ENCODE measurements around the gene ATP13A1.

The ATP13A1 gene

DNA sequence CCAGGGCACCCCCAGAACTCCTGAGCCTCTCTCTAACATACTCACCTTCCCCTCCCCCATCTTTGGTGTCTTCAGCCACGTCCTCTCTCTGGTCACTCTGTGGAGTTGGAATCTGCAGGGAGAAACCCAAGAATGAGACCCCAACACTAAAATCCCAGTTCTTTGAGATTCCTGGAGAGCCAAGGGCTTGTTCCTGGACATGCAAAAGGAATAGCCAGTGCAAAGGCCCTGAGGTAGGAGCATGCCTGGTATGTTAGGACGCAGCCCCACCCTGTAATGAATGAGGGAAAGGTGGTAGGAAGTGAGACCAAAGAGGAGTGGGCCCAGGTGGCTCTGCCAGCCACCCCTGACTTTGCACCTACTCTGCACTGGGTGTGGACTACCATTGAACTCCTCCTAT lies 33.0 kb downstream of the ATP13A1 start:
- no peak overlapping the region for H3K4me2 ChIP-seq (ENCODE audit: low read length)
- H2AFZ ChIP-seq (ENCODE audit: low read depth, low read length): no peak overlapping the region
- H3K9ac ChIP-seq (ENCODE audit: low read length): no peak overlapping the region
- 0 out of 2 replicates have a peak, but pooled peaks cover 6% of the 10 kb centered on the region for H4K20me1 ChIP-seq (ENCODE audit: insufficient read depth, low read length)
- no peaks in the 10 kb centered on the region for H3K9me3 ChIP-seq (ENCODE audit: insufficient read depth, low read length)
- no peaks in the 10 kb centered on the region for H3K27me3 ChIP-seq (ENCODE audit: low read depth, low read length)
- no peak overlapping the region for H3K27ac ChIP-seq (ENCODE audit: low read length)
- TF ChIP-seq, protein P1, sequence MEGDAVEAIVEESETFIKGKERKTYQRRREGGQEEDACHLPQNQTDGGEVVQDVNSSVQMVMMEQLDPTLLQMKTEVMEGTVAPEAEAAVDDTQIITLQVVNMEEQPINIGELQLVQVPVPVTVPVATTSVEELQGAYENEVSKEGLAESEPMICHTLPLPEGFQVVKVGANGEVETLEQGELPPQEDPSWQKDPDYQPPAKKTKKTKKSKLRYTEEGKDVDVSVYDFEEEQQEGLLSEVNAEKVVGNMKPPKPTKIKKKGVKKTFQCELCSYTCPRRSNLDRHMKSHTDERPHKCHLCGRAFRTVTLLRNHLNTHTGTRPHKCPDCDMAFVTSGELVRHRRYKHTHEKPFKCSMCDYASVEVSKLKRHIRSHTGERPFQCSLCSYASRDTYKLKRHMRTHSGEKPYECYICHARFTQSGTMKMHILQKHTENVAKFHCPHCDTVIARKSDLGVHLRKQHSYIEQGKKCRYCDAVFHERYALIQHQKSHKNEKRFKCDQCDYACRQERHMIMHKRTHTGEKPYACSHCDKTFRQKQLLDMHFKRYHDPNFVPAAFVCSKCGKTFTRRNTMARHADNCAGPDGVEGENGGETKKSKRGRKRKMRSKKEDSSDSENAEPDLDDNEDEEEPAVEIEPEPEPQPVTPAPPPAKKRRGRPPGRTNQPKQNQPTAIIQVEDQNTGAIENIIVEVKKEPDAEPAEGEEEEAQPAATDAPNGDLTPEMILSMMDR (IDR thresholded peaks at IDR 0.05; ENCODE audit: low read depth, low read length): no peak
- TF ChIP-seq EZH2phosphoT487 (IDR thresholded peaks at IDR 0.05; ENCODE audit: low read depth): no peak
- H3K4me3 ChIP-seq (ENCODE audit: low read length): no peak overlapping the region
- H3K4me1 ChIP-seq (ENCODE audit: low read length): 0 out of 2 replicates have a peak, but pooled peaks cover 5% of the 10 kb centered on the region
- H3K79me2 ChIP-seq (ENCODE audit: low read length): no peaks in the 10 kb centered on the region
- peaks cover 54% of the 10 kb centered on the region for H3K36me3 ChIP-seq (replicated peaks; ENCODE audit: low read depth, low read length)

DNA sequence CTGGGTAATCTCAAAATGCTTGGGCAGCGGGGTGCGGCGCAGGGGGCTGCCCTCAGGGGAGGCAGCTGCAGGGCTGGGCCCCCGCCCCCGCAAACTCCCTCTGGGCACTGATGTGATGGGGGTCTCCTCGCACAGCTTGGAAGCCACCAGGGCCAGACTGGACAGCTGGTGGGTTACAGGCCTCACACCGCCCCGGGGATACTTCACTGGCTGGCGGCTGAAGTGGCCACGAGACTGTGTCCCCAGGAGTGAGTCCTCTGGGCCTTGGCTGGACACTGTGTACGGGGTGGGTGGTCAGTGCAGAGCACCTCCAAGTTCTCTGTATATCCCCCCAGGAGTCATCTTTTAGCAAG lies 33.4 kb downstream of the ATP13A1 start:
- no peak for TF ChIP-seq EZH2phosphoT487 (IDR thresholded peaks at IDR 0.05; ENCODE audit: low read depth)
- TF ChIP-seq, protein P1 (IDR thresholded peaks at IDR 0.05; ENCODE audit: low read depth, low read length): no peak
- Histone ChIP-seq H3K9me3 (ENCODE audit: insufficient read depth, low read length) (no peaks in the 10 kb centered on the region), H3K4me1 (ENCODE audit: low read length) (0 out of 2 replicates have a peak, but pooled peaks cover 5% of the 10 kb centered on the region), H2AFZ (ENCODE audit: low read depth, low read length) (no peak overlapping the region), H3K27me3 (ENCODE audit: low read depth, low read length) (no peaks in the 10 kb centered on the region), H3K4me2 (ENCODE audit: low read length) (no peak overlapping the region), H3K79me2 (ENCODE audit: low read length) (no peaks in the 10 kb centered on the region), H3K27ac (ENCODE audit: low read length) (no peak overlapping the region), H3K9ac (ENCODE audit: low read length) (no peak overlapping the region), H3K4me3 (ENCODE audit: low read length) (no peak overlapping the region), H4K20me1 (ENCODE audit: insufficient read depth, low read length) (0 out of 2 replicates have a peak, but pooled peaks cover 6% of the 10 kb centered on the region), H3K36me3 (replicated peaks; ENCODE audit: low read depth, low read length) (peaks cover 50% of the 10 kb centered on the region)

DNA sequence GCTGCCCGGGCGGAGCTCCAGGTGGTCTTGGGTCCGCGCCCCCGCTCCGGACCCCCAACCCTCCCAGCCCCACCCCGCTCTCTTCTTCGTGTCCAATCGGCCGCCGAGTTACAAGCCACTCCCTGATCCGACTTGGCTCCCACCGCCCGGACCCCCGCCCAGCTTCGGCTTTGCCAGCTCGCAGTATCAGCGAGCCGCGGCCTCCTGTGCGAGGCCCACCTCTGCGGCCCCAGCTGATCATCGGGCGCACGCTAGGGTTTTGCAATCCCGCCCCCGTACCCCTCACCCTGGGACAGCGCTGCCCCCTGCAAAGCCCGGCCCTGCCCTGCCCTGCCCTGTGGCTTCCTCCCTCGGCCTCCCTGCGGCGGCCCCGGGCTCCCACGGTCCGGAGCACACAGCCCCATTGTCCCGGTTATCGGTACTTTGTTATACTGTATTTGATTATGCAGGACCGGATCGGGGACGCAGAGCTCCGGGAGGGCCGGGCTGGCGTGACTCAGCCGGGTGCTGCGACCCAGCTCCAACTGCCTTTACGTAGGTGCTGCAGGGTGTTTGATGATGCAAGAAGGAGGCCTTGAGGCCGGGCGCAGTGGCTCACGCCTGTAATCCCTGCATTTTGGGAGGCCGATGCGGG lies 34.9 kb downstream of the ATP13A1 start:
- H4K20me1 ChIP-seq (ENCODE audit: insufficient read depth, low read length): no peaks in the 10 kb centered on the region
- no peaks in the 10 kb centered on the region for H3K9me3 ChIP-seq (ENCODE audit: insufficient read depth, low read length)
- H3K36me3 ChIP-seq (replicated peaks; ENCODE audit: low read depth, low read length): peaks cover 40% of the 10 kb centered on the region
- peak overlapping the region; percentile 77 for H3K4me3 ChIP-seq (ENCODE audit: low read length)
- H3K79me2 ChIP-seq (ENCODE audit: low read length): no peaks in the 10 kb centered on the region
- peak overlapping the region; percentile 14; the same call in 1 of the 2 replicates for H3K9ac ChIP-seq (ENCODE audit: low read length)
- H3K4me1 ChIP-seq (ENCODE audit: low read length): 0 out of 2 replicates have a peak, but pooled peaks cover 5% of the 10 kb centered on the region
- H2AFZ ChIP-seq (ENCODE audit: low read depth, low read length): no peak overlapping the region
- H3K4me2 ChIP-seq (ENCODE audit: low read length): peak overlapping the region; percentile 55
- H3K27me3 ChIP-seq (ENCODE audit: low read depth, low read length): no peaks in the 10 kb centered on the region
- TF ChIP-seq EZH2phosphoT487 (IDR thresholded peaks at IDR 0.05; ENCODE audit: low read depth): no peak
- TF ChIP-seq, protein P1 (IDR thresholded peaks at IDR 0.05; ENCODE audit: low read depth, low read length): no peak
- H3K27ac ChIP-seq (ENCODE audit: low read length): no peak overlapping the region

DNA sequence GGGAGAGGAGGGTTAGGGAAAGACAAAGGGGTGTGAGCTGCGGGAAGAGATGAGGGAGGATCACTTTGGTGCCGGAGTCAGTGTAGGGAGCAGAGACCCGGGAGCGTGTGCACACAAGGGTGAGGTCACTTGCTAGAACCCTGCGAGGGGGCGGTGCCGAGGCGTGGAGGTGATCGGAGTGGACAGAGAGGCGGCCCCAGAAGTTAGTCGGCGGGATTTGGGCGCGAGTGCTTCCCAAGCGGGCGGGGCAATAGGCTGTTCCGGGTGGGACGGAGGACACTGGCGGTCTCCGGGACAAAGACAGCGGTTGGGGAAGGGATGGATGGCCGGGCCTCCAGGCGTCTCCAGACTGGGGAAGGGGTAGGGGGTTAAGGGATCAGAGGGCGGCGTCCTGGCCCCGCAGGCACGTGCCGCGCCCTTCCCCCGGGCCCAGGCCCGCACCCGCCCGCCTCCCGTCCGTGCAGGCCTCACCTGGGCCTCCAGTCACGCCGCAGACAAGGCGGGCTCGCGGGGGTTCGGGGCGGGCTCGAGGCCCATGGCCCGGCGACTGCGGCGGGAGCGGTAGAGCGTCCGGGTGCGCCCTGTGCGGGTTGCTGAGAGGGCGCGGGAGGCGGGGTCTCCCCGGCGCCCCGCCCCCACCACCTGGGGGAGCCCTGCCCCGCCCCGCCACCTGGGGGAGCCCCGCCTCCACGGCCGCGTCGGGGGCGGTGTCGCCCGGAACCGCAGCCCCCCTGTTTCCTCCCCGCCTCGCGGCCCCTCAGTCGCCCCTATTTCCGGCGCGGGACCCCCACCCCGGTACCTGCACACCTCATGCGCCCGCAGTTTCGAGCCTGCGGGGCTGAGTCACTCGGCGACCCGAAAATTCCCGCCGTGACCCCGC lies 35.6 kb downstream of the ATP13A1 start, which contains the start of gene LPAR2:
LPAR2 (minus strand) TSS at position 600 of the 880 bp plus-strand sequence. CDS start 945 bp downstream, outside the sequence.
- Histone ChIP-seq H3K27ac (ENCODE audit: low read length) (no peak within 1 kb of the TSS), H4K20me1 (ENCODE audit: insufficient read depth, low read length) (no peaks in the 10 kb centered on the region)

More for the DNA sequence above, 35.6 kb downstream of the ATP13A1 start, which contains the start of gene LPAR2:
- Histone ChIP-seq H3K4me2 (ENCODE audit: low read length) (peak within 1 kb of the TSS; percentile 55), H3K9me3 (ENCODE audit: insufficient read depth, low read length) (no peaks in the 10 kb centered on the region), H2AFZ (ENCODE audit: low read depth, low read length) (no peak within 1 kb of the TSS), H3K4me3 (ENCODE audit: low read length) (peak within 1 kb of the TSS; percentile 77), H3K27me3 (ENCODE audit: low read depth, low read length) (no peaks in the 10 kb centered on the region), H3K9ac (ENCODE audit: low read length) (peak within 1 kb of the TSS; percentile 65), H3K36me3 (replicated peaks; ENCODE audit: low read depth, low read length) (peaks cover 34% of the 10 kb centered on the region), H3K79me2 (ENCODE audit: low read length) (no peaks in the 10 kb centered on the region), H3K4me1 (ENCODE audit: low read length) (0 out of 2 replicates have a peak, but pooled peaks cover 5% of the 10 kb centered on the region)
- TF ChIP-seq EZH2phosphoT487 (IDR thresholded peaks at IDR 0.05; ENCODE audit: low read depth): no peak
- TF ChIP-seq, protein P1 (IDR thresholded peaks at IDR 0.05; ENCODE audit: low read depth, low read length): no peak
